ENCODE measurements around the gene PUM2.

Gene PUM2

GRCh38 chr2:20223407-20224163 lies 127.1 kb downstream of the PUM2 start:
- no peaks in the 10 kb centered on the region for H3K9me3 ChIP-seq
- H3K27me3 ChIP-seq (ENCODE audit: low read depth): no peaks in the 10 kb centered on the region
- no peaks in the 10 kb centered on the region for H3K36me3 ChIP-seq (replicated peaks)
- H3K4me3 ChIP-seq: peak overlapping the region; percentile 60
- in situ Hi-C loops (cut with MboI; ENCODE audit: low sequenced_read_pairs): no loop called here
- peaks cover 12% of the 10 kb centered on the region for H3K4me1 ChIP-seq
- peak; percentile 44 to 75 for DNase-seq (ENCODE audit: low spot score in 2 of 2)

DNA sequence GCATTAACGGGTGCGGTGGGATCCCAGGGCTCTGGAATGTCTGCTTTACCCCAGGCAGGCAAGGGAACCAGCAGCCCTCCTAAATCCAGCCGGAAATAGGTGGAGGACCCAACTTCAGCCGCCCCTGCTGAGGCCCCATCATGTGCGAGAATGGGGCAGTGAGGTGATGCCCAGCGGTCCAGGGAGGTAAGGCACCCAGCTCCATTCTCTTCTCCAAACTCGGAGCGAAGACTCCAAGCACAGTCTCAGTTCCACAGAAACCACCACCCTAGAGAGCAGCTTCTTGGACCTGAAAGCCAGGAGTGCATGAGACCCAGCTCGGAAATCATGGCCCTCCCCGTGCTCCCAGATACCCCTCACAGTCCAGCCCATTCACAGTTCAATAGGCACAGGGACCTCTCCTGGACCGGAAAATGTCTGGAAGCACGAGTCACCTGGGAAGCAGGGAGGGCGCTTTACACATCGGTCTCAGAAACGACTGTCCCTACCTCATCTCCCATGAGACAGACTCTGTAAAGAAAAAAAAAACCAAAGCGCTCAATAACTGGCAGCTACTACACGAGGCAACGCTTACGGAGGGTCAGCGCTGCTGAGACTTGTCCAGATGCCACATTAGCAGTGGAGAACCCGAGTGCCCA lies 127.8 kb downstream of the PUM2 start:
- Histone ChIP-seq H3K4me3 (peak overlapping the region; percentile 60), H3K27me3 (ENCODE audit: low read depth) (no peaks in the 10 kb centered on the region), H3K36me3 (replicated peaks) (no peaks in the 10 kb centered on the region), H3K4me1 (peaks cover 12% of the 10 kb centered on the region), H3K9me3 (no peaks in the 10 kb centered on the region)
- no peak for DNase-seq (ENCODE audit: low spot score in 2 of 2)
- in situ Hi-C loops (cut with MboI; ENCODE audit: low sequenced_read_pairs): no loop called here

DNA sequence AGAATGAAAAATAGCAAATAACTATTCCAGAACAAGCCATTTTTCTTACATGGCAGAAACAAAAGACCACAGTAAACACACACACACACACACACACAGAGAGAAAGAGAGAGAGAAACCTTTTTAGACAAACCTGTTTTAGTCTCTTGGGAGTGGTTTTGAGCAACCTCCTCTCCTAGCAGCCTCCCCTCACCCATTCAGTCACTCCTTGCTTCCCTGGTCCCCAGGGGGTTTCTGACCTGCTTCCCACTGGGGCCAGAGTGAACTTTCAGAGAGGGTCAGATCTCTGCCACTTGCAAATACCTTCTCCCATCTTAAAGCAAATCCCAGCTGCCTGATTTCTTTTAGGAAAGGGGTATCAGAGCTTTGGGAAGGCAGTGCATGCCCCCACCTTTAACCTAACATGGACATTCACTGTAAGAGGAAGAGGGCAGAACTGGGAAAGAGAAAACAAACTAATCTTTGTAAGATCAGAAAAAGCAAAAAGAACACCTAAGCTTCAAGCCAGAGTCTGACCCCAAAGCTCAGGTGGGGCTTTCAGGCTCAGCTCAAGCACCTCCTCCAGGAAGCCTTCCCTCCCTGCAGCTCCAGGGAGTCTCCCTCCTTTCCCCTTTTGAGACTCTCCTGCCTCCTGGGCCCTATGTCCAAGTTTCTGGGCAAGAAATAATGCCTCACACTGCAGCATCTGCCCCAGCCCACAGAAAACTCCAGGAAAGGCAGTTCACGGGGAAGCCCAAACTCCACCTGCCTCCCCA lies 128.5 kb downstream of the PUM2 start:
- Histone ChIP-seq H3K36me3 (replicated peaks) (no peaks in the 10 kb centered on the region), H3K4me3 (no peak overlapping the region), H3K4me1 (peaks cover 12% of the 10 kb centered on the region), H3K27me3 (ENCODE audit: low read depth) (no peaks in the 10 kb centered on the region), H3K9me3 (no peaks in the 10 kb centered on the region)
- in situ Hi-C loops (cut with MboI; ENCODE audit: low sequenced_read_pairs): no loop called here
- no peak for DNase-seq (ENCODE audit: low spot score in 2 of 2)

GRCh38 chr2:20221555-20221973 lies 129.1 kb downstream of the PUM2 start:
- in situ Hi-C loops (cut with MboI; ENCODE audit: low sequenced_read_pairs): no loop called here
- no peak overlapping the region for H3K4me3 ChIP-seq
- peaks cover 12% of the 10 kb centered on the region for H3K4me1 ChIP-seq
- H3K36me3 ChIP-seq (replicated peaks): no peaks in the 10 kb centered on the region
- no peaks in the 10 kb centered on the region for H3K9me3 ChIP-seq
- no peaks in the 10 kb centered on the region for H3K27me3 ChIP-seq (ENCODE audit: low read depth)
- DNase-seq (ENCODE audit: low spot score in 2 of 2): no peak

- no peaks in the 10 kb centered on the region for H3K9me3 ChIP-seq
- no peak for DNase-seq (ENCODE audit: low spot score in 2 of 2)
- peaks cover 12% of the 10 kb centered on the region for H3K4me1 ChIP-seq
- in situ Hi-C loops (cut with MboI; ENCODE audit: low sequenced_read_pairs): no loop called here
- H3K4me3 ChIP-seq: no peak overlapping the region
- no peaks in the 10 kb centered on the region for H3K27me3 ChIP-seq (ENCODE audit: low read depth)
- H3K36me3 ChIP-seq (replicated peaks): no peaks in the 10 kb centered on the region
These were observed 129.7 kb downstream of the PUM2 start for GRCh38 chr2:20220806-20221554.

GRCh38 chr2:20219763-20220380 lies 130.8 kb downstream of the PUM2 start:
- Histone ChIP-seq H3K4me1 (peaks cover 8% of the 10 kb centered on the region), H3K9me3 (no peaks in the 10 kb centered on the region), H3K36me3 (replicated peaks) (no peaks in the 10 kb centered on the region), H3K4me3 (no peak overlapping the region), H3K27me3 (ENCODE audit: low read depth) (no peaks in the 10 kb centered on the region)
- no peak for DNase-seq (ENCODE audit: low spot score in 2 of 2)
- in situ Hi-C loops (cut with MboI; ENCODE audit: low sequenced_read_pairs): no loop called here

DNA sequence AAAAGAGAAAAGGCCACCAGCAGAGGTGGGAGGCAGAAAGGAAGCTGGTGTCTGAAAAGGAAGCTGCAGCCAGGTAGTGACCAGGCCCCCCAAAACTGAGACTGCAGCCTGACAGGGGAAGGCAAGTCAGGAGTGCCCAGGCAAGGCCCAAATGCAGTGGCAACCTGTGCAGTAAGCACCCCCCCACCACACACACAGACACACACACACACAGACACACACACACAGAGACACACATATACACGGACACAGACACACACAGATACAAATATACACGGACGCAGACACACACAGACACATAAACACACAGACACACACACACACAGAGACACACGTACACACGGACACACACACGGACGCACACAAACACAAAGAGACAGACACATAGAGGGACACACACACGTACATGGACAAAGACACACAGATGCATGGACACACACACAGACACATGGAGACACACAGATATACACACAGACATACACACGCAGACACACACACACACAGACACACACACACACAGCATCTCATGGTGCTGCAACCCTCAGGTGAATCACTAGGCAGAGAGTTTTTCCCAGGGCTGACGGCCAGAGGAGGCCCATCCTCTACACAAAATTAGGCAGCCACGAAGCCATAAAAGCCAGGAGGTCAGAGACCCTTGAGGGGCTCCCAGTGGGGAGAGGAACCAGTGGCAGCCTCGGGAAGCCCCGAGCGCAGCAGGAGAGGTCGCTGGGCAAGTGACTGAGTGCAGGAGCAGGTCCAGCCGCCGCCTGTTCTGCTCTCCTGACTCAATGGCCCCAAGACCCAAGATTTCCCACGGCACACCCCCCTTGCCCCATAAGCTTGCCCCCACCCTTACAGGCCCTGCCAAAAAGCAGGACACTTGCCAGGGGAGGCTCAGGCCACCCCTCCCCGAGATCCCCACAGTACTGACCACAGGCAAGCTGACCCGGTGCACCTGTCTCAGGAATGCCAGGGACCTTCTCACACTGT lies 132.0 kb downstream of the PUM2 start:
- in situ Hi-C loops (cut with MboI; ENCODE audit: low sequenced_read_pairs): no loop called here
- H3K4me1 ChIP-seq: peaks cover 8% of the 10 kb centered on the region

DNA sequence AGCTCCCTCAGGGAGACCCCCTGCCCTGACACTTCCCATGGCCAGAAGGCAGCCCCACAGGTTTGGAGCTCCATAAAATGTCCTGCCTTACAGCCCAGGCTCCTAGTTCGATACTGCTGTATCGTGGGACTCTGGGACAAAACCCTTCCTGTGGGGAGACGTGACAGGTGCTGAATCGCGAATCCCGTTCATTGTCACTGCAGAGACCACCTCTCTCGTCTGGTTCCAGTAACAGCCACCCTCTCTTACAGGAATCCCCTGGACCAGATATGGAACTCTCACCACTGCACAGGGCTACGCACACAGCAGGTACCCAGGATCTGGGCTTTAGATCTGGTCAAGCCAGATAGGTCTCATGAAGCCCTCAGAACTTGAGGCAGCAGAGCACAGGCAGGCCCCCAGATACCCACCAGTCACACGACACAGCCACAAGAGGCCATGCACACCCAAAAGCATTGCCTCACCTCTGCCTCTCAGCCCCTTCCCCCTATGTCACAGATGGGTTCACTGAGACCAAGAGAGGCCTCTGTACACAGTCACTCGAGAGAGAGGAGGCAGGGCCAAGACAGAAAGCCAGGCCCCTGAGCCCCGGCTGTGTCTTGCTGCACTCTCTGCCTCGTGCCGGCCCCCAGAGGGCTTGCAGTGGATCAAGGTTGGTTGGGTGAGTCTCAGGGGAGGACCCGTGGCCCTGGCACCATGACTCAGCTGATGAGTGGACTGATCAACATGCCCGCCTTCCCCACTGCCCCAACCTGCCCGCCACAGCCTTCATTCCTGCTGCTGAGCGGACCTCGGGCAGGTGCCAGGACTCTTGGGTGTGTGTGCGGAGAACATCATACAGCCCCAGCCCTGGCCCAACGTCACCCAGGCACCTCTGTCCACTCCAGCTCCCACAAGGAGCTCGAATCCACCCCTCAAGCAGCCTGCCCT lies 133.3 kb downstream of the PUM2 start:
- no peak overlapping the region for H3K4me3 ChIP-seq
- DNase-seq (ENCODE audit: low spot score in 2 of 2): no peak
- H3K36me3 ChIP-seq (replicated peaks): no peaks in the 10 kb centered on the region
- H3K9me3 ChIP-seq: no peaks in the 10 kb centered on the region
- H3K27me3 ChIP-seq (ENCODE audit: low read depth): no peaks in the 10 kb centered on the region
- in situ Hi-C loops (cut with MboI; ENCODE audit: low sequenced_read_pairs): no loop called here
- peaks cover 8% of the 10 kb centered on the region for H3K4me1 ChIP-seq

More for the DNA sequence above, 132.0 kb downstream of the PUM2 start:
- no peaks in the 10 kb centered on the region for H3K36me3 ChIP-seq (replicated peaks)
- no peaks in the 10 kb centered on the region for H3K9me3 ChIP-seq
- H3K27me3 ChIP-seq (ENCODE audit: low read depth): no peaks in the 10 kb centered on the region
- no peak for DNase-seq (ENCODE audit: low spot score in 2 of 2)
- no peak overlapping the region for H3K4me3 ChIP-seq

- Histone ChIP-seq H3K9me3 (no peaks in the 10 kb centered on the region), H3K4me3 (no peak overlapping the region), H3K36me3 (replicated peaks) (no peaks in the 10 kb centered on the region), H3K27me3 (ENCODE audit: low read depth) (no peaks in the 10 kb centered on the region), H3K4me1 (peaks cover under 1% of the 10 kb centered on the region; the same call in 1 of the 2 replicates)
- in situ Hi-C loops (cut with MboI; ENCODE audit: low sequenced_read_pairs): no loop called here
- no peak for DNase-seq (ENCODE audit: low spot score in 2 of 2)
These were observed 134.3 kb downstream of the PUM2 start for GRCh38 chr2:20216130-20217025.

DNA sequence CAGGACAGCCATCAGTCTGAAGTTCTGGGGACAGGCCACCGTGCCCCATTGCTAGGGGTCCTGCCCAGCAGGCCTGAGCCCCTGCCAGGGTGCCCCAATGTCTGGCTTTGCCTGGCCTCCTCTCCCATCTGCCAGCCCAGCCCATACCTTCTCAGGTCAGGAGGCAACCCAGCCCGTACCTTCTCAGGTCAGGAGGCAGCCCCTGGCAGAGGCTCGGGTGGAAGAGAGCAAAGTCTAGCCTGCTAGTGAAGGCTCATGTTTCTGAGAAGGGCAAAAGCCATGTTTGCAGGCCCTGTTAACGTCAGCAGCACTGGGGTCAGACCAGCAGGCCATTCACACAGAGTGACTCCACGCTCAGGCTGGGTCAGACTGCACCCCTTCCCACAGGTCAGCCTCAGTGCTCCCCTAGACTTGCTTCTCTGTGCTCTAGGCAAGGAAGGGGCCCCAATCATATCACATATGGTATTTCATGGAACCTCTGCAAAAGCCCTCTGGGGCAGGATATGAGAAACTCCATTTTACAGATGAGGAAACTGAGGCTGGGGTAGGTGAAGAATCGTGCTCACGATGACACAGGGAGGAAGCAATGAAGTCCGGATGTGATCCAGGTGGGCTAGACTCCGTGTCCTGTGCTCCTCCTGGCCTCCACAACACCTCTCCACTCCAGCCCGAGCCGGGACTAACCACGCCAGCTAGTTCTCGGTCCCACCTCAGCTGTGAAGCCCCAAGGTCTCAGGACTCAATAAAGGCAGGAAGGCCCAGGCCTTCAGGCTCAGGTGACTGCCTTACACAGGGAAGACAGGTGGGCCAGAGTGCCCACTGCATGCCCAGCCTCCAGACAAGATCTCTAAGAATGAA lies 135.2 kb downstream of the PUM2 start:
- Histone ChIP-seq H3K36me3 (replicated peaks) (no peaks in the 10 kb centered on the region), H3K9me3 (no peaks in the 10 kb centered on the region), H3K27me3 (ENCODE audit: low read depth) (no peaks in the 10 kb centered on the region), H3K4me1 (no peaks in the 10 kb centered on the region), H3K4me3 (no peak overlapping the region)
- in situ Hi-C loops (cut with MboI; ENCODE audit: low sequenced_read_pairs): no loop called here
- DNase-seq (ENCODE audit: low spot score in 2 of 2): no peak

Data from HAP-1 (cell line).